Type B pancreatic cell (in vitro differentiated cells): ENCODE results near the gene DYNC2LI1. TPM values are rescaled to one million over a fixed set of nuclear protein-coding genes. Genes with fewer than 3 reads are reported as not detected.

ENCODE experiments used
- DNase-seq: peaks from one replicate; pipeline ENCODE4 v3.0.0; 2021; ENCODE audit warnings: mixed read lengths; ENCODE audit not compliant: unreplicated experiment; ENCODE audit errors: extremely low spot score
- H3K27ac Mint-ChIP-seq: 2 replicates; pipeline ENCODE4 v1.8.0; 2021; ENCODE audit warnings: mild to moderate bottlenecking, mixed read lengths
- H3K27me3 Mint-ChIP-seq: 2 replicates; pipeline ENCODE4 v1.8.0; 2021; ENCODE audit warnings: mixed read lengths
- H3K36me3 Mint-ChIP-seq: 2 replicates; pipeline ENCODE4 v1.8.0; 2021; ENCODE audit warnings: mixed read lengths
- H3K4me1 Mint-ChIP-seq: one replicate; pipeline ENCODE4 v1.8.0; 2021; ENCODE audit warnings: mixed read lengths; ENCODE audit not compliant: unreplicated experiment
- H3K4me3 Mint-ChIP-seq: 2 replicates; pipeline ENCODE4 v1.8.0; 2021; ENCODE audit warnings: mild to moderate bottlenecking, mixed read lengths
- H3K9me3 Mint-ChIP-seq: 2 replicates; pipeline ENCODE4 v1.8.0; 2021; ENCODE audit warnings: mixed read lengths
- total RNA-seq: library from RNA; stranded (reverse); gene quantifications from 2 replicates; pipeline ENCODE4 v1.2.1, GENCODE V29; 2021; ENCODE audit warnings: low replicate concordance
- TF ChIP-seq, protein P1 (sequence below): fragments of 200-600 bp; sonication (generic); conservative IDR thresholded peaks from 2 replicates; pipeline ENCODE4 v1.5.0; 2021; ENCODE audit warnings: antibody characterized with exemption, mild to moderate bottlenecking

DYNC2LI1 gene
- total RNA-seq, 1 donor from 2014 or later: 22.0 TPM

DNA sequence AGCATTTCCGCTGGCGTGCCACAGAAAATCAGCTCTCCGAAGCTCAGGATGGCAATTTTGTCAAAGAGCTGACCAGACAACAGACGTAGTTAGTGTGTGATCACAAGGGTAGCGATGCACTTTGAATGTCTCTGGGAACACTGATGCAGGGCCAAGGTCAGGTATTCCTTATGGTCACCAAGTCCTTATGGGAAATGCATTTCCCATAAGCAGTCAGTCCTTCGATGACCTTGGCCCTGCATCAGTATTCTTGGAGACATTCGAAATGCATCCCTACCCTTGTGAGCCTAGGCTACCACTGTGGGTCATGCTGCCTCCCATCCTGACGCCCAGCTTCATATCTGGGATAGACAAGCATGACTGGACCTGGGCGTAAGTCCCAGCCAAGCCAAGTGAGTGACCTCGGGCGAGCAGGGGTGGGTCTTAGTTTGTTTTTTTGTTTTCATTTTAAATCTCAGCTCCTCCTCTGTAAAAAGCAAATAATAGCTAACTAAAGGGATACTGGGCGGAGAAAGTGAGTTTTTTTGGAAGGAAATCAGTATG, 51.2 kb downstream of the DYNC2LI1 start:
- Mint-ChIP-seq H3K4me3 (no peak overlapping the region), H3K27ac (no peak overlapping the region), H3K27me3 (peaks cover 18% of the 10 kb centered on the region), H3K36me3 (no peaks in the 10 kb centered on the region), H3K9me3 (no peaks in the 10 kb centered on the region), H3K4me1 (no peaks in the 10 kb centered on the region)
- TF ChIP-seq, protein P1, sequence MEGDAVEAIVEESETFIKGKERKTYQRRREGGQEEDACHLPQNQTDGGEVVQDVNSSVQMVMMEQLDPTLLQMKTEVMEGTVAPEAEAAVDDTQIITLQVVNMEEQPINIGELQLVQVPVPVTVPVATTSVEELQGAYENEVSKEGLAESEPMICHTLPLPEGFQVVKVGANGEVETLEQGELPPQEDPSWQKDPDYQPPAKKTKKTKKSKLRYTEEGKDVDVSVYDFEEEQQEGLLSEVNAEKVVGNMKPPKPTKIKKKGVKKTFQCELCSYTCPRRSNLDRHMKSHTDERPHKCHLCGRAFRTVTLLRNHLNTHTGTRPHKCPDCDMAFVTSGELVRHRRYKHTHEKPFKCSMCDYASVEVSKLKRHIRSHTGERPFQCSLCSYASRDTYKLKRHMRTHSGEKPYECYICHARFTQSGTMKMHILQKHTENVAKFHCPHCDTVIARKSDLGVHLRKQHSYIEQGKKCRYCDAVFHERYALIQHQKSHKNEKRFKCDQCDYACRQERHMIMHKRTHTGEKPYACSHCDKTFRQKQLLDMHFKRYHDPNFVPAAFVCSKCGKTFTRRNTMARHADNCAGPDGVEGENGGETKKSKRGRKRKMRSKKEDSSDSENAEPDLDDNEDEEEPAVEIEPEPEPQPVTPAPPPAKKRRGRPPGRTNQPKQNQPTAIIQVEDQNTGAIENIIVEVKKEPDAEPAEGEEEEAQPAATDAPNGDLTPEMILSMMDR: no peak
- DNase-seq: no peak

DNA sequence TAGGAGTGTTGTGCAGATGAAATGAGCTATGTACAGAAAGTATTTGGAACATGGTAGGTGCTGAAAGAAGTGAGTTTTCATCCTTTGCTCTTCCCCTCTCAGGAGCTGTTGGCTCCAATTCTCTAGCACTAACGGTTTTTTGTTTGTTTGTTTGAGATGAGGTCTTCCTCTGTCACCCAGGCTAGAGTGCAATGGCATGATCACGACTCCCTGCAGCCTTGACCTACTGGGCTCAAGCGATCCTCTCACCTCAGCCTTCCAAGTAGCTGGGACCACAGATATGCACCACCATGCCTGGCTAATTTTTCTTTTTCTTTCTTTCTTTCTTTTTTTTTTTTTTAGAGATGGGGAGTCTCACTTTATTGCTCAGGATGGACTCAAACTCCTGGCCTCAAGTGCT, 52.0 kb downstream of the DYNC2LI1 start:
- Mint-ChIP-seq H3K27me3 (peaks cover 17% of the 10 kb centered on the region), H3K4me3 (no peak overlapping the region), H3K4me1 (no peaks in the 10 kb centered on the region), H3K36me3 (no peaks in the 10 kb centered on the region), H3K27ac (no peak overlapping the region), H3K9me3 (no peaks in the 10 kb centered on the region)
- DNase-seq: no peak
- TF ChIP-seq, protein P1: no peak

DNA sequence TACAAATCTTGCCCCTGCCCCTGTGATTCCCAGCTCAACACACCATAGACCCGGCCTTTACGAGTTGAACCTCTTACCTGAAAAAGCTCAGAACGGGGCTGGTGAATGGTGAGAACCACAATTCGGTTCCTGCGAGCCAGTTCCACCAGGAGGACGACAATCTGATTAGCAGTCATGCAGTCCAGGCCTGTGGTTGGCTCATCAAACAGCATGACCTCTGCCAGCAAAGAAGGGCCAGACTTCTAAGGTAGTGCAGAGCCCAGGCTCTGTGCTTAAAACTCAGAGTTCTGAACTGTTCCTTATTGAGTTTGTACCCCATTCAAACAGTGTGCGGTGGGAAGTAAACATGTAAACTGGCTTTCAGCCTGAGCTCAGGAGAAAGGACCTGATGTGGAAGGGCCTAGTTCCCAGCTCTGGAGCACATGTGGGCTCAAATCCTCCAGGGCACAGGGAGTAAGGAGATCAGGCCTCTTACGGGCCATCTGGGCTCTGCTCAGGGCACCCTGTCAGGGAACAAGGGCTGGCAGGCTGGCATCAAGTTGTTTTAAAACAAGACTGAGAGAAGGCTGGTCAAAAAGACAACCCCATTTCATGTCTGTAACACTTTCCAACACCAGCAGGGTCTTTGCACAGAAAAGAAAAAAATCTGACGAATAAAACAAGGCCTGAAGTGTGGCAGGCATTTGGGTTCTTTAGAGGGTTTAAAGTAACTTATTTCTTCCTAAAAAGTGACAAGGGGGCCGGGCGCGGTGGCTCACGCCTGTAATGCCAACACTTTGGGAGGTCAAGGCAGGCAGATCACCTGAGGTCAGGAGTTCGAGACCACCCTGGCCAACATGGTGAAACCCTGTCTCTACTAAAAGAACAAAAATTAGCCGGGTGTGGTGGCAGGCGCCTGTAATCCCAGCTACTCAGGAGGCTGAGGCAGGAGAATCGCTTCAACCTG, 52.7 kb downstream of the DYNC2LI1 start:
- no peaks in the 10 kb centered on the region for H3K9me3 Mint-ChIP-seq
- no peak overlapping the region for H3K27ac Mint-ChIP-seq
- no peaks in the 10 kb centered on the region for H3K36me3 Mint-ChIP-seq
- no peak for DNase-seq
- no peaks in the 10 kb centered on the region for H3K4me1 Mint-ChIP-seq
- peaks cover 12% of the 10 kb centered on the region for H3K27me3 Mint-ChIP-seq
- TF ChIP-seq, protein P1: no peak
- no peak overlapping the region for H3K4me3 Mint-ChIP-seq

DNA sequence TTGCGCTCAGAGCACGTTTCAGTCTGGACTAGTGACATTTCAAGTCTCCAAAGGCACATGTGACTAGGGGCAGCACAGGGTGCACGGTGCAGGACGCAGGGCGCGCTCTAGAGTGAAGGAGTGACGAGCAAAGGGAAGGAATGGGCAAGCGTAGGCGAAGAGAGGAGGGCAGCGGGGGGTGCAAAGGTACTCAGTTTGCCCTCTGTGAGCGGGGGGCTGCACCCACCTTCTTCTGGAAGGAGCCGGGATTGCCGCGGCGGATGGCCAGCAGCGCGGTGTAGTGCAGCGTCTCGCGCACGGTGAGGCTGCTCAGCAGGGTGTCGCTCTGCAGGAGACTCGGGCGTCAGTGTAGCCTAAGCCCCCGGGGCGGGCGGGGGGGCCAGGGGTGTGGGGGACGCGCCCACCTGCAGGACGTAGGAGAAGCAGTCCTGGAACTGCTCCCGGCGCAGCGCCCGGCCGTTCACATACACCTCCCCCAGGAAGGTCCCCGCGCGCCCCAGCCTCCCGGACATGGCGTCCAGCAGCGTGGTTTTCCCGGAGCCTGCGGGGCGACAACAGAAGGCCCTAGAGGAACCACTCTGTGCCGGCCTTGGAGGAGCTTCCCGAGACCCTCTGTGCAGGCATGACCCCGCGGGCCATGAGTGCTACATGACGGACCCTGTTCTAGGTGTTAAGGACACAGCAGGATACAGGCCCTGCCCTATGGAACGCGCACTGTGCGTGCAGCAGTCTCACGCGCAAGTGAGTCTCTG, 57.9 kb downstream of the DYNC2LI1 start:
- Mint-ChIP-seq H3K27me3 (peaks cover 3% of the 10 kb centered on the region), H3K4me1 (no peaks in the 10 kb centered on the region), H3K4me3 (peak overlapping the region; percentile 80), H3K27ac (no peak overlapping the region), H3K9me3 (no peaks in the 10 kb centered on the region), H3K36me3 (no peaks in the 10 kb centered on the region)
- DNase-seq: no peak
- TF ChIP-seq, protein P1: no peak

DNA sequence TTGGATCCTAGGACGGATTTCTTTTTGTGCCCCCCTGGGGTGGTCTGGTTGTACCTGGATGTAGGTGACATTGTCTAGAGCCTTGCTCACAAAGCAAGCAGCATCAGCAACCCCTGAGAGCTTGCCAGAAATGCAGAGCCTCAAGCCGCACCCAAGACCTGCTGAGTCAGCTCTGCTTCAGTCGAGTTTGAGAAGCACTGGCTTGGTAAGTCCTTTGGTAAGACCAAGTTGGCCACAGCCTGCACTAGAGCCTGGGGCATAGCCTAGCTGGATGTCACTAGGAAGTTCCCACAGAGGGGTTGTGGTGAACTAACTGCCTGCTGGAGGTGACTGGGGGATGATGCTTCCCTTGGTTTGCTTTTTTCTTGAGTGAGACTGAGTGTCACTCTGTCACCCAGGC, 58.6 kb downstream of the DYNC2LI1 start:
- H3K36me3 Mint-ChIP-seq: no peaks in the 10 kb centered on the region
- H3K4me1 Mint-ChIP-seq: no peaks in the 10 kb centered on the region

More for the DNA sequence above, 58.6 kb downstream of the DYNC2LI1 start:
- TF ChIP-seq, protein P1: no peak
- Mint-ChIP-seq H3K27ac (no peak overlapping the region), H3K9me3 (no peaks in the 10 kb centered on the region), H3K4me3 (no peak overlapping the region), H3K27me3 (peaks cover 3% of the 10 kb centered on the region)
- no peak for DNase-seq
